ENCODE data around the gene NPM3. TPM values are rescaled to one million over a fixed set of nuclear protein-coding genes. Genes with fewer than 3 reads are reported as not detected.
A peak's percentile ranks its signal among the peaks of the same experiment; 100 is the strongest.

The NPM3 gene
- total RNA-seq: 5.8 TPM
- long read RNA-seq, partial matches to known transcripts: 0 of 1 reads
- long read RNA-seq, other reads (novel, unspliced or antisense): 1 of 1 reads

- peak; percentile 70 for ATAC-seq (ENCODE audit: poor library complexity)
- DNase-seq: peak; percentile 88
- intact Hi-C loops (cut with DNase I): no loop called here
Measured at GRCh38 chr10:101782811-101783735, at the start of gene NPM3. Gene NPM3 (minus strand): TSS chr10:101783446. CDS start chr10:101783390, 56 bp downstream.

GRCh38 chr10:101832325-101832771, 49.1 kb upstream of the NPM3 start:
- ATAC-seq (ENCODE audit: poor library complexity) (no peak), DNase-seq (no peak)
- intact Hi-C loops (cut with DNase I): no loop called here

- ATAC-seq (ENCODE audit: poor library complexity): no peak
- intact Hi-C loops (cut with DNase I): no loop called here
- no peak for DNase-seq
Measured at GRCh38 chr10:101831169-101831811, 48.0 kb upstream of the NPM3 start.

GRCh38 chr10:101830322-101831168, 47.3 kb upstream of the NPM3 start:
- intact Hi-C loops (cut with DNase I): no loop called here
- peak; percentile 93 for DNase-seq
- ATAC-seq (ENCODE audit: poor library complexity): peak; percentile 73

GRCh38 chr10:101829561-101830315, 46.5 kb upstream of the NPM3 start:
- ATAC-seq (ENCODE audit: poor library complexity) (no peak), DNase-seq (peak; percentile 63)
- intact Hi-C loops (cut with DNase I): no loop called here

- ATAC-seq (ENCODE audit: poor library complexity): no peak
- DNase-seq: peak; percentile 60
- intact Hi-C loops (cut with DNase I): no loop called here
Measured at GRCh38 chr10:101828766-101829551, 45.7 kb upstream of the NPM3 start.

GRCh38 chr10:101827919-101828600, 44.8 kb upstream of the NPM3 start:
- ATAC-seq (ENCODE audit: poor library complexity) (no peak), DNase-seq (no peak)
- intact Hi-C loops (cut with DNase I): no loop called here

GRCh38 chr10:101826852-101827434, 43.7 kb upstream of the NPM3 start:
- intact Hi-C loops (cut with DNase I): no loop called here
- DNase-seq (no peak), ATAC-seq (ENCODE audit: poor library complexity) (no peak)

GRCh38 chr10:101824736-101825135, 41.5 kb upstream of the NPM3 start:
- DNase-seq (no peak), ATAC-seq (ENCODE audit: poor library complexity) (no peak)
- intact Hi-C loops (cut with DNase I): no loop called here

- DNase-seq: no peak
- intact Hi-C loops (cut with DNase I): no loop called here
- ATAC-seq (ENCODE audit: poor library complexity): peak; percentile 3
Measured at GRCh38 chr10:101818872-101819633, 35.8 kb upstream of the NPM3 start.

- ATAC-seq (ENCODE audit: poor library complexity) (peak; percentile 92), DNase-seq (peak; percentile 99)
- intact Hi-C loops (cut with DNase I): no loop called here
Measured at GRCh38 chr10:101818119-101818871, 35.0 kb upstream of the NPM3 start, which contains the start of gene OGA. Gene OGA (minus strand): TSS chr10:101818444. CDS start chr10:101818022, 422 bp downstream.

- intact Hi-C loops (cut with DNase I): no loop called here
- ATAC-seq (ENCODE audit: poor library complexity) (peak; percentile 49), DNase-seq (peak; percentile 95)
Measured at GRCh38 chr10:101817337-101818118, 34.3 kb upstream of the NPM3 start.

- no peak for ATAC-seq (ENCODE audit: poor library complexity)
- intact Hi-C loops (cut with DNase I): no loop called here
- DNase-seq: no peak
Measured at GRCh38 chr10:101816913-101817336, 33.7 kb upstream of the NPM3 start.

- intact Hi-C loops (cut with DNase I): no loop called here
- ATAC-seq (ENCODE audit: poor library complexity): no peak
- no peak for DNase-seq
Measured at GRCh38 chr10:101816376-101816775, 33.1 kb upstream of the NPM3 start.

Measured in Right ventricle myocardium superior (tissue), 1 donor.